Thyroid gland (tissue), 4 donors: ENCODE results near the gene RFX3.

ENCODE experiments used
- CTCF ChIP-seq, 6 experiments: fragments of 200-600 bp in 3 of 6; fragments of 450-650 bp in 3 of 6; sonication (generic) in 3 of 6; IDR thresholded peaks; one replicate each; pipeline ENCODE4 v1.5.1; 2016 to 2019; ENCODE audit warnings: antibody characterized with exemption in 6 of 6, mild to moderate bottlenecking in 2 of 6, inconsistent platforms in 1 of 6, moderate library complexity in 1 of 6
- POLR2A ChIP-seq, 2 donors: fragments of 450-650 bp; IDR thresholded peaks; one replicate each; pipeline ENCODE4 v1.6.1; 2017; ENCODE audit warnings: antibody characterized with exemption in 2 of 2, mild to moderate bottlenecking in 2 of 2, moderate library complexity in 1 of 2

GRCh38 chr9:3541206-3541605 lies 15.4 kb upstream of the RFX3 start:
- TF ChIP-seq CTCF (IDR thresholded peaks at IDR 0.05), result no peak
- no peak for TF ChIP-seq POLR2A (IDR thresholded peaks at IDR 0.05)
